ENCODE data around the gene INMT.

DNA sequence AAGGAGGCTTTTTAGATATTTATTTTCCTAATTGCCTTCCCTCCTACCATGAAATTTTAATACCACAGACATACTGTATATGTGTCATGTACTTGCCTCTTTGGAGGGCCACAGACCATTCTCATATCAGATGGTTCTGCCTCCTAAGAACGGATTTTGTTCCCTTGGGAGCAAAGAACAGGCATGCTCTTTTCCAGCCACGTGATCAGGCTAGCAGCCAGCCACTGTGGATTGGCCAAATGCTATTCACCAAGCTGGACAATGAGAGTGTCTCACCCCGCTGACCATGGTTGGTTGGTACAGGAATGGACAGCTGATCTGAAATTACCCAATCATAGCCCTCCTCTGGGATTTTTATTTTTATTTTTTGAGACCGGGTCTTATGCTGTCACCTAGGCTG lies 48.2 kb upstream of the INMT start:
- TF ChIP-seq, protein P1, sequence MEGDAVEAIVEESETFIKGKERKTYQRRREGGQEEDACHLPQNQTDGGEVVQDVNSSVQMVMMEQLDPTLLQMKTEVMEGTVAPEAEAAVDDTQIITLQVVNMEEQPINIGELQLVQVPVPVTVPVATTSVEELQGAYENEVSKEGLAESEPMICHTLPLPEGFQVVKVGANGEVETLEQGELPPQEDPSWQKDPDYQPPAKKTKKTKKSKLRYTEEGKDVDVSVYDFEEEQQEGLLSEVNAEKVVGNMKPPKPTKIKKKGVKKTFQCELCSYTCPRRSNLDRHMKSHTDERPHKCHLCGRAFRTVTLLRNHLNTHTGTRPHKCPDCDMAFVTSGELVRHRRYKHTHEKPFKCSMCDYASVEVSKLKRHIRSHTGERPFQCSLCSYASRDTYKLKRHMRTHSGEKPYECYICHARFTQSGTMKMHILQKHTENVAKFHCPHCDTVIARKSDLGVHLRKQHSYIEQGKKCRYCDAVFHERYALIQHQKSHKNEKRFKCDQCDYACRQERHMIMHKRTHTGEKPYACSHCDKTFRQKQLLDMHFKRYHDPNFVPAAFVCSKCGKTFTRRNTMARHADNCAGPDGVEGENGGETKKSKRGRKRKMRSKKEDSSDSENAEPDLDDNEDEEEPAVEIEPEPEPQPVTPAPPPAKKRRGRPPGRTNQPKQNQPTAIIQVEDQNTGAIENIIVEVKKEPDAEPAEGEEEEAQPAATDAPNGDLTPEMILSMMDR (conservative IDR thresholded peaks at IDR 0.05; ENCODE audit: low read length), result no peak
- no peak for TF ChIP-seq EZH2phosphoT487 (IDR thresholded peaks at IDR 0.05; ENCODE audit: borderline replicate concordance)
